NCI-H146 treated with DMSO at 0.1 percent for 48 hours (cell line): ENCODE results near the gene MUC21.

ENCODE experiments used
- DNase-seq: peaks from one replicate; lab custom pipeline; 2025; ENCODE audit not compliant: unreplicated experiment; lab: John Stamatoyannopoulos, UW

The MUC21 gene

GRCh38 chr6:30983439-30983838, at the start of gene MUC21:
TSS of gene MUC21 (plus strand) at chr6:30983718. CDS start at chr6:30983959, 241 bp downstream.
- no peak for DNase-seq

- DNase-seq = no peak
Observed at GRCh38 chr6:30935018-30935417, 48.5 kb upstream of the MUC21 start.

GRCh38 chr6:30937265-30937664, 46.3 kb upstream of the MUC21 start:
- DNase-seq = no peak

GRCh38 chr6:30938730-30939129, 44.8 kb upstream of the MUC21 start:
- DNase-seq = no peak

GRCh38 chr6:30939473-30939872, 44.0 kb upstream of the MUC21 start:
- DNase-seq = no peak

GRCh38 chr6:30940361-30940986, 43.0 kb upstream of the MUC21 start, which contains the start of gene MUCL3:
TSS of gene MUCL3 (plus strand) at chr6:30940973. CDS start at chr6:30941000, 27 bp downstream.
- no peak for DNase-seq

- DNase-seq = no peak
Observed at GRCh38 chr6:30942338-30943060, 41.0 kb upstream of the MUC21 start.

- DNase-seq = no peak
Observed at GRCh38 chr6:30944051-30944450, 39.5 kb upstream of the MUC21 start.

GRCh38 chr6:30945281-30945680, 38.2 kb upstream of the MUC21 start:
- DNase-seq = no peak

GRCh38 chr6:30947231-30947630, 36.3 kb upstream of the MUC21 start:
- no peak for DNase-seq

GRCh38 chr6:30948811-30949210, 34.7 kb upstream of the MUC21 start:
- no peak for DNase-seq

- no peak for DNase-seq
Observed at GRCh38 chr6:30951907-30952469, 31.5 kb upstream of the MUC21 start.

GRCh38 chr6:30954631-30955366, 28.7 kb upstream of the MUC21 start:
- no peak for DNase-seq

GRCh38 chr6:30955367-30956042, 28.0 kb upstream of the MUC21 start:
- peak; percentile 35 for DNase-seq

GRCh38 chr6:30957716-30958115, 25.8 kb upstream of the MUC21 start:
- DNase-seq = no peak

- DNase-seq = no peak
Observed at GRCh38 chr6:30960907-30961673, 22.4 kb upstream of the MUC21 start.

GRCh38 chr6:30962716-30963115, 20.8 kb upstream of the MUC21 start:
- no peak for DNase-seq

- DNase-seq = no peak
Observed at GRCh38 chr6:30963641-30964040, 19.9 kb upstream of the MUC21 start.

GRCh38 chr6:30964075-30964474, 19.4 kb upstream of the MUC21 start:
- no peak for DNase-seq

- DNase-seq = no peak
Observed at GRCh38 chr6:30965140-30965601, 18.3 kb upstream of the MUC21 start.
